H9 (cell line): ENCODE data around the gene C1QA. TPM values are rescaled to one million over a fixed set of nuclear protein-coding genes. Genes with fewer than 3 reads are reported as not detected.

Experiments
- DNase-seq: peaks from one replicate; pipeline ENCODE4 v3.0.0-alpha.2; 2017
- H2AFZ ChIP-seq: one replicate; pipeline ENCODE4 v1.6.1; 2013; ENCODE audit warnings: mild to moderate bottlenecking, low read length, control low read depth, moderate library complexity
- H2AK5ac ChIP-seq: 2 replicates; pipeline ENCODE4 v1.6.1; 2013; ENCODE audit warnings: low read length, control low read depth, mixed read lengths; ENCODE audit not compliant: insufficient read length
- H2BK120ac ChIP-seq: one replicate; pipeline ENCODE4 v1.6.1; 2013; ENCODE audit warnings: low read depth, mild to moderate bottlenecking, low read length, control low read depth, inconsistent platforms; ENCODE audit not compliant: poor library complexity, severe bottlenecking
- H2BK12ac ChIP-seq: 2 replicates; pipeline ENCODE4 v1.6.1; 2013; ENCODE audit warnings: low read length, control low read depth, mixed read lengths, low read depth; ENCODE audit not compliant: insufficient read length
- H2BK15ac ChIP-seq: 2 replicates; pipeline ENCODE4 v1.6.1; 2013; ENCODE audit warnings: low read depth, low read length, control low read depth
- H2BK20ac ChIP-seq: one replicate; pipeline ENCODE4 v1.6.1; 2013; ENCODE audit warnings: low read depth, mild to moderate bottlenecking, low read length, control low read depth, inconsistent platforms; ENCODE audit not compliant: poor library complexity, severe bottlenecking
- H2BK5ac ChIP-seq: 2 replicates; pipeline ENCODE4 v1.6.1; 2013; ENCODE audit warnings: low read length, control low read depth, mixed read lengths; ENCODE audit not compliant: insufficient read length
- H3K14ac ChIP-seq: 2 replicates; pipeline ENCODE4 v1.6.1; 2013; ENCODE audit warnings: low read length, control low read depth; ENCODE audit not compliant: insufficient read depth
- H3K18ac ChIP-seq: 2 replicates; pipeline ENCODE4 v1.6.1; 2013; ENCODE audit warnings: low read depth, mild to moderate bottlenecking, mixed read lengths, low read length, control low read depth; ENCODE audit not compliant: insufficient read length
- H3K23ac ChIP-seq: 2 replicates; pipeline ENCODE4 v1.6.1; 2013; ENCODE audit warnings: low read length, control low read depth, mixed read lengths, low read depth; ENCODE audit not compliant: insufficient read length
- H3K23me2 ChIP-seq: 2 replicates; pipeline ENCODE4 v1.6.1; 2013; ENCODE audit warnings: low read depth, mild to moderate bottlenecking, mixed read lengths, low read length, control low read depth; ENCODE audit not compliant: insufficient read length, poor library complexity, severe bottlenecking
- H3K27ac ChIP-seq: 2 replicates; pipeline ENCODE4 v1.5.1; 2013; ENCODE audit warnings: low read length, control low read depth, mixed read lengths, low read depth; ENCODE audit not compliant: insufficient read length
- H3K27me3 ChIP-seq: 2 replicates; pipeline ENCODE4 v1.6.1; 2013; ENCODE audit warnings: low read length, control low read depth, inconsistent platforms; ENCODE audit not compliant: insufficient read depth
- H3K4ac ChIP-seq: 2 replicates; pipeline ENCODE4 v1.6.1; 2013; ENCODE audit warnings: low read depth, mild to moderate bottlenecking, control low read depth, inconsistent platforms, low read length, moderate library complexity
- H3K4me1 ChIP-seq: 2 replicates; pipeline ENCODE4 v1.6.1; 2013; ENCODE audit warnings: low read length, control low read depth, inconsistent platforms; ENCODE audit not compliant: insufficient read depth
- H3K4me2 ChIP-seq: 2 replicates; pipeline ENCODE4 v1.6.1; 2013; ENCODE audit warnings: low read length, control low read depth, mixed read lengths; ENCODE audit not compliant: insufficient read length, insufficient read depth
- H3K56ac ChIP-seq: 2 replicates; pipeline ENCODE4 v1.6.1; 2013; ENCODE audit warnings: low read depth, mild to moderate bottlenecking, mixed read lengths, low read length, control low read depth; ENCODE audit not compliant: insufficient read length
- H3K79me1 ChIP-seq: 2 replicates; pipeline ENCODE4 v1.6.1; 2013; ENCODE audit warnings: low read depth, mild to moderate bottlenecking, moderate library complexity, low read length, control low read depth, inconsistent platforms; ENCODE audit not compliant: insufficient read depth, poor library complexity, severe bottlenecking
- H3K79me2 ChIP-seq: 2 replicates; pipeline ENCODE4 v1.6.1; 2013; ENCODE audit warnings: low read length, control low read depth, inconsistent platforms; ENCODE audit not compliant: insufficient read depth
- H3K9ac ChIP-seq: 2 replicates; pipeline ENCODE4 v1.6.1; 2013; ENCODE audit warnings: low read length, control low read depth, mixed read lengths; ENCODE audit not compliant: insufficient read length; ENCODE audit errors: extremely low read depth
- H3K9me3 ChIP-seq: one replicate; pipeline ENCODE4 v1.6.1; 2013; ENCODE audit warnings: low read depth, low read length, inconsistent platforms; ENCODE audit not compliant: control insufficient read depth
- H3T11ph ChIP-seq: one replicate; pipeline ENCODE4 v1.6.1; 2013; ENCODE audit warnings: mild to moderate bottlenecking, low read length, control low read depth, inconsistent platforms
- H4K20me1 ChIP-seq: one replicate; pipeline ENCODE4 v1.6.1; 2013; ENCODE audit not compliant: control insufficient read depth, insufficient read length, insufficient read depth
- H4K5ac ChIP-seq: 2 replicates; pipeline ENCODE4 v1.6.1; 2013; ENCODE audit warnings: low read depth, mild to moderate bottlenecking, mixed read lengths, low read length, control low read depth; ENCODE audit not compliant: insufficient read length
- H4K8ac ChIP-seq: replicated peaks from 2 replicates; pipeline ENCODE4 v1.6.1; 2013; ENCODE audit warnings: low read length, control low read depth, mixed read lengths, low read depth; ENCODE audit not compliant: insufficient read length
- H4K91ac ChIP-seq: 2 replicates; pipeline ENCODE4 v1.6.1; 2013; ENCODE audit warnings: low read depth, mild to moderate bottlenecking, moderate library complexity, mixed read lengths, low read length, control low read depth; ENCODE audit not compliant: insufficient read length
- H3K27ac Mint-ChIP-seq, 3 experiments: 2 replicates in 2 of 3; 3 replicates in 1 of 3; pipeline ENCODE4 v1.8.0; 2020 to 2021; ENCODE audit warnings: mixed read lengths in 3 of 3, mild to moderate bottlenecking in 1 of 3, moderate library complexity in 1 of 3
- H3K27me3 Mint-ChIP-seq: 2 replicates; pipeline ENCODE4 v1.8.0; 2021; ENCODE audit warnings: low read depth, mild to moderate bottlenecking, moderate library complexity, mixed read lengths
- H3K36me3 Mint-ChIP-seq, 3 experiments: 2 replicates in 2 of 3; 3 replicates in 1 of 3; pipeline ENCODE4 v1.8.0; 2020 to 2021; ENCODE audit warnings: low read depth in 3 of 3, mixed read lengths in 3 of 3; ENCODE audit not compliant: insufficient read depth in 1 of 3
- H3K4me1 Mint-ChIP-seq, 2 experiments: 2 replicates each; pipeline ENCODE4 v1.8.0; 2020; ENCODE audit warnings: mixed read lengths in 2 of 2
- H3K4me3 Mint-ChIP-seq, 2 experiments: 2 replicates in 1 of 2; 3 replicates in 1 of 2; pipeline ENCODE4 v1.8.0; 2020 to 2021; ENCODE audit warnings: mild to moderate bottlenecking in 2 of 2, mixed read lengths in 2 of 2, moderate library complexity in 1 of 2
- H3K9me3 Mint-ChIP-seq, 2 experiments: 2 replicates in 1 of 2; 3 replicates in 1 of 2; pipeline ENCODE4 v1.8.0; 2020; ENCODE audit warnings: mild to moderate bottlenecking in 2 of 2, mixed read lengths in 2 of 2, moderate library complexity in 1 of 2
- WGBS: extraction: QIAGEN DNeasy Blood & Tissue Kit; methylation state at CpG from one replicate; pipeline ENCODE4 v1.1.7; 2013; ENCODE audit warnings: missing lambda C conversion rate, low lambda C conversion rate, mixed read lengths; ENCODE audit not compliant: insufficient read length; ENCODE audit errors: extremely low coverage; 5-methylcytosine and 5-hydroxymethylcytosine counted together
- total RNA-seq: library from RNA; stranded (reverse); gene quantifications from 2 replicates; pipeline ENCODE4 v1.2.1, GENCODE V29; 2021
- TF ChIP-seq, protein P1 (sequence below): fragments of 200-600 bp; sonication (generic); conservative IDR thresholded peaks from 3 replicates; pipeline ENCODE4 v1.8.0; 2021; ENCODE audit warnings: antibody characterized with exemption, mild to moderate bottlenecking

Gene C1QA
- total RNA-seq, 1 experiment from 2014 or later, result not detected

GRCh38 chr1:22638476-22639234, 2.2 kb downstream of the C1QA start:
- Histone ChIP-seq H3K4me2 (peak overlapping the region; percentile 1), H2BK5ac (no peak overlapping the region), H4K5ac (no peak overlapping the region), H2AK5ac (no peak overlapping the region), H4K8ac (no peak overlapping the region), H3K27ac (no peak overlapping the region), H3K9ac (no peak overlapping the region), H3K18ac (no peak overlapping the region), H3K27me3 (no peaks in the 10 kb centered on the region), H4K91ac (no peak overlapping the region), H3K56ac (no peak overlapping the region), H3K4ac (no peak overlapping the region), H3K4me1 (no peaks in the 10 kb centered on the region), H3K23me2 (no peaks in the 10 kb centered on the region), H2BK12ac (no peak overlapping the region), H3T11ph (no peak overlapping the region), H4K20me1 (peaks cover 3% of the 10 kb centered on the region), H2BK15ac (no peak overlapping the region), H3K79me2 (no peaks in the 10 kb centered on the region), H3K9me3 (no peaks in the 10 kb centered on the region), H3K23ac (no peak overlapping the region), H2BK120ac (no peak overlapping the region), H3K14ac (no peak overlapping the region; the same call in 1 of the 2 replicates), H3K79me1 (no peaks in the 10 kb centered on the region), H2BK20ac (no peak overlapping the region), H2AFZ (no peak overlapping the region)
- Mint-ChIP-seq H3K36me3 (no peaks in the 10 kb centered on the region; a peak in 1 of 7 replicates), H3K9me3 (no peaks in the 10 kb centered on the region), H3K4me1 (peaks cover 6 to 9% of the 10 kb centered on the region in 2 experiments), H3K27ac (peak overlapping the region in 1 of 3 experiments; percentile 89; a peak in 2 of 7 replicates), H3K4me3 (no peak overlapping the region; a peak in 1 of 5 replicates), H3K27me3 (peaks cover 3% of the 10 kb centered on the region)
- DNase-seq, result no peak
- no CpG with 5 or more reads among the region's 23 CpGs for WGBS
- TF ChIP-seq, protein P1, sequence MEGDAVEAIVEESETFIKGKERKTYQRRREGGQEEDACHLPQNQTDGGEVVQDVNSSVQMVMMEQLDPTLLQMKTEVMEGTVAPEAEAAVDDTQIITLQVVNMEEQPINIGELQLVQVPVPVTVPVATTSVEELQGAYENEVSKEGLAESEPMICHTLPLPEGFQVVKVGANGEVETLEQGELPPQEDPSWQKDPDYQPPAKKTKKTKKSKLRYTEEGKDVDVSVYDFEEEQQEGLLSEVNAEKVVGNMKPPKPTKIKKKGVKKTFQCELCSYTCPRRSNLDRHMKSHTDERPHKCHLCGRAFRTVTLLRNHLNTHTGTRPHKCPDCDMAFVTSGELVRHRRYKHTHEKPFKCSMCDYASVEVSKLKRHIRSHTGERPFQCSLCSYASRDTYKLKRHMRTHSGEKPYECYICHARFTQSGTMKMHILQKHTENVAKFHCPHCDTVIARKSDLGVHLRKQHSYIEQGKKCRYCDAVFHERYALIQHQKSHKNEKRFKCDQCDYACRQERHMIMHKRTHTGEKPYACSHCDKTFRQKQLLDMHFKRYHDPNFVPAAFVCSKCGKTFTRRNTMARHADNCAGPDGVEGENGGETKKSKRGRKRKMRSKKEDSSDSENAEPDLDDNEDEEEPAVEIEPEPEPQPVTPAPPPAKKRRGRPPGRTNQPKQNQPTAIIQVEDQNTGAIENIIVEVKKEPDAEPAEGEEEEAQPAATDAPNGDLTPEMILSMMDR, result no peak
